ENCODE results near the gene BAZ2B.

The BAZ2B gene

GRCh38 chr2:159561786-159562185, 54.6 kb downstream of the BAZ2B start:
- Histone ChIP-seq H3K27me3 (replicated peaks in 2 of 5; ENCODE audit: control insufficient read depth in 4 of 5, insufficient read depth in 5 of 5, low read length in 4 of 5) (no peaks in the 10 kb centered on the region), H3K4me1 (ENCODE audit: control extremely low read depth in 1 of 4, control insufficient read depth in 4 of 4, insufficient read depth in 4 of 4, low read length in 3 of 4) (no peaks in the 10 kb centered on the region), H3K27ac (ENCODE audit: insufficient read depth in 1 of 2, low read depth in 1 of 2, low read length in 2 of 2, poor library complexity in 1 of 2, severe bottlenecking in 2 of 2) (no peak overlapping the region), H3K36me3 (ENCODE audit: control insufficient read depth in 4 of 4, insufficient read depth in 4 of 4, low read length in 3 of 4) (peaks cover 0 to 4% (median 3%) of the 10 kb centered on the region in 4 experiments), H3K9me3 (ENCODE audit: control extremely low read depth in 1 of 5, control insufficient read depth in 4 of 5, insufficient read depth in 2 of 5, low read depth in 1 of 5, low read length in 4 of 5) (peaks cover 0 to 3% (median 0%) of the 10 kb centered on the region in 5 experiments), H3K4me3 (ENCODE audit: control insufficient read depth in 1 of 7, extremely low read depth in 1 of 7, insufficient read depth in 4 of 7, low read depth in 2 of 7, low read length in 6 of 7) (no peak overlapping the region)
- WGBS (ENCODE audit: insufficient coverage): 80% methylated on average over 1 of the region's 2 CpGs
- CTCF ChIA-PET: interaction anchor here (0.7 to 1.7 kb wide), 3 partner anchors 11 to 111 kb away, joined by 3 to 9 read pairs (median 3); partner anchors contain the start of gene BAZ2B
- POLR2A ChIA-PET: interaction anchor here (0.6 kb wide), 1 partner anchor 142 kb away, joined by 3 read pairs; no protein-coding TSS in a partner anchor
- DNase-seq: no peak

- Histone ChIP-seq H3K36me3 (ENCODE audit: control insufficient read depth in 4 of 4, insufficient read depth in 4 of 4, low read length in 3 of 4) (peaks cover 0 to 4% (median 3%) of the 10 kb centered on the region in 4 experiments), H3K9me3 (ENCODE audit: control extremely low read depth in 1 of 5, control insufficient read depth in 4 of 5, insufficient read depth in 2 of 5, low read depth in 1 of 5, low read length in 4 of 5) (peaks cover 0 to 3% (median 0%) of the 10 kb centered on the region in 5 experiments), H3K27me3 (replicated peaks in 2 of 5; ENCODE audit: control insufficient read depth in 4 of 5, insufficient read depth in 5 of 5, low read length in 4 of 5) (no peaks in the 10 kb centered on the region), H3K4me3 (ENCODE audit: control insufficient read depth in 1 of 7, extremely low read depth in 1 of 7, insufficient read depth in 4 of 7, low read depth in 2 of 7, low read length in 6 of 7) (no peak overlapping the region), H3K27ac (ENCODE audit: insufficient read depth in 1 of 2, low read depth in 1 of 2, low read length in 2 of 2, poor library complexity in 1 of 2, severe bottlenecking in 2 of 2) (no peak overlapping the region), H3K4me1 (ENCODE audit: control extremely low read depth in 1 of 4, control insufficient read depth in 4 of 4, insufficient read depth in 4 of 4, low read length in 3 of 4) (no peaks in the 10 kb centered on the region)
- DNase-seq: peak in 1 of 3 donors; percentile 11
- ChIA-PET CTCF (interaction anchor here (0.6 to 1.7 kb wide), 4 partner anchors 10 to 112 kb away, joined by 3 to 9 read pairs (median 4); partner anchors contain the start of gene BAZ2B), POLR2A (no interaction called here)
Measured at GRCh38 chr2:159561242-159561641, 55.1 kb downstream of the BAZ2B start.

GRCh38 chr2:159559034-159559433, 57.3 kb downstream of the BAZ2B start:
- CTCF ChIA-PET: interaction anchor here (0.7 to 1.5 kb wide), 5 partner anchors 9 to 153 kb away, joined by 3 to 4 read pairs (median 3); partner anchors contain the start of gene MARCHF7
- H3K4me1 ChIP-seq (ENCODE audit: control extremely low read depth in 1 of 4, control insufficient read depth in 4 of 4, insufficient read depth in 4 of 4, low read length in 3 of 4): no peaks in the 10 kb centered on the region

GRCh38 chr2:159558479-159558878, 57.9 kb downstream of the BAZ2B start:
- H3K9me3 ChIP-seq (ENCODE audit: control extremely low read depth in 1 of 5, control insufficient read depth in 4 of 5, insufficient read depth in 2 of 5, low read depth in 1 of 5, low read length in 4 of 5): peaks cover 0 to 3% (median 0%) of the 10 kb centered on the region in 5 experiments
- 96% methylated on average over 4 of the region's 4 CpGs for WGBS (ENCODE audit: insufficient coverage)
- H3K27me3 ChIP-seq (replicated peaks in 2 of 5; ENCODE audit: control insufficient read depth in 4 of 5, insufficient read depth in 5 of 5, low read length in 4 of 5): no peaks in the 10 kb centered on the region
- no peak for DNase-seq
- ChIA-PET CTCF (interaction anchor here (0.7 to 1.5 kb wide), 7 partner anchors 8 to 122 kb away, joined by 3 to 5 read pairs (median 3); no protein-coding TSS in a partner anchor), POLR2A (no interaction called here)
- H3K27ac ChIP-seq (ENCODE audit: insufficient read depth in 1 of 2, low read depth in 1 of 2, low read length in 2 of 2, poor library complexity in 1 of 2, severe bottlenecking in 2 of 2): no peak overlapping the region
- H3K4me1 ChIP-seq (ENCODE audit: control extremely low read depth in 1 of 4, control insufficient read depth in 4 of 4, insufficient read depth in 4 of 4, low read length in 3 of 4): no peaks in the 10 kb centered on the region
- no peak overlapping the region for H3K4me3 ChIP-seq (ENCODE audit: control insufficient read depth in 1 of 7, extremely low read depth in 1 of 7, insufficient read depth in 4 of 7, low read depth in 2 of 7, low read length in 6 of 7)
- peaks cover 0 to 4% (median 1%) of the 10 kb centered on the region in 4 experiments for H3K36me3 ChIP-seq (ENCODE audit: control insufficient read depth in 4 of 4, insufficient read depth in 4 of 4, low read length in 3 of 4)

More at GRCh38 chr2:159559034-159559433, 57.3 kb downstream of the BAZ2B start:
- DNase-seq: no peak
- WGBS (ENCODE audit: insufficient coverage): 100% methylated on average over 3 of the region's 4 CpGs
- peaks cover 0 to 3% (median 0%) of the 10 kb centered on the region in 5 experiments for H3K9me3 ChIP-seq (ENCODE audit: control extremely low read depth in 1 of 5, control insufficient read depth in 4 of 5, insufficient read depth in 2 of 5, low read depth in 1 of 5, low read length in 4 of 5)
- no peak overlapping the region for H3K4me3 ChIP-seq (ENCODE audit: control insufficient read depth in 1 of 7, extremely low read depth in 1 of 7, insufficient read depth in 4 of 7, low read depth in 2 of 7, low read length in 6 of 7)
- no peak overlapping the region for H3K27ac ChIP-seq (ENCODE audit: insufficient read depth in 1 of 2, low read depth in 1 of 2, low read length in 2 of 2, poor library complexity in 1 of 2, severe bottlenecking in 2 of 2)
- POLR2A ChIA-PET: no interaction called here
- H3K27me3 ChIP-seq (replicated peaks in 2 of 5; ENCODE audit: control insufficient read depth in 4 of 5, insufficient read depth in 5 of 5, low read length in 4 of 5): no peaks in the 10 kb centered on the region
- H3K36me3 ChIP-seq (ENCODE audit: control insufficient read depth in 4 of 4, insufficient read depth in 4 of 4, low read length in 3 of 4): peaks cover 0 to 4% (median 1%) of the 10 kb centered on the region in 4 experiments

GRCh38 chr2:159557437-159558034, 58.8 kb downstream of the BAZ2B start:
- no peak overlapping the region for H3K27ac ChIP-seq (ENCODE audit: insufficient read depth in 1 of 2, low read depth in 1 of 2, low read length in 2 of 2, poor library complexity in 1 of 2, severe bottlenecking in 2 of 2)
- H3K4me3 ChIP-seq (ENCODE audit: control insufficient read depth in 1 of 7, extremely low read depth in 1 of 7, insufficient read depth in 4 of 7, low read depth in 2 of 7, low read length in 6 of 7): no peak overlapping the region
- CTCF ChIA-PET: interaction anchor here (0.7 to 1.5 kb wide), 21 partner anchors 9 to 250 kb away, joined by 3 to 7 read pairs (median 4); no protein-coding TSS in a partner anchor
- POLR2A ChIA-PET: no interaction called here
- peaks cover 0 to 3% (median 0%) of the 10 kb centered on the region in 5 experiments for H3K9me3 ChIP-seq (ENCODE audit: control extremely low read depth in 1 of 5, control insufficient read depth in 4 of 5, insufficient read depth in 2 of 5, low read depth in 1 of 5, low read length in 4 of 5)
- no peaks in the 10 kb centered on the region for H3K4me1 ChIP-seq (ENCODE audit: control extremely low read depth in 1 of 4, control insufficient read depth in 4 of 4, insufficient read depth in 4 of 4, low read length in 3 of 4)
- DNase-seq: peak; percentile 62 to 73 (median 70)
- H3K27me3 ChIP-seq (replicated peaks in 2 of 5; ENCODE audit: control insufficient read depth in 4 of 5, insufficient read depth in 5 of 5, low read length in 4 of 5): no peaks in the 10 kb centered on the region
- WGBS (ENCODE audit: insufficient coverage): 63% methylated on average over 4 of the region's 5 CpGs
- H3K36me3 ChIP-seq (ENCODE audit: control insufficient read depth in 4 of 4, insufficient read depth in 4 of 4, low read length in 3 of 4): peaks cover 0 to 4% (median 1%) of the 10 kb centered on the region in 4 experiments

- no CpG with 5 or more reads among the region's 4 CpGs for WGBS (ENCODE audit: insufficient coverage)
- CTCF ChIA-PET: interaction anchor here (0.5 to 2.0 kb wide), 4 partner anchors 13 to 387 kb away, joined by 3 to 7 read pairs (median 3); partner anchors contain the start of gene MARCHF7
- no peaks in the 10 kb centered on the region for H3K9me3 ChIP-seq (ENCODE audit: control extremely low read depth in 1 of 5, control insufficient read depth in 4 of 5, insufficient read depth in 2 of 5, low read depth in 1 of 5, low read length in 4 of 5)
- POLR2A ChIA-PET: no interaction called here
- H3K36me3 ChIP-seq (ENCODE audit: control insufficient read depth in 4 of 4, insufficient read depth in 4 of 4, low read length in 3 of 4): no peaks in the 10 kb centered on the region
- no peak overlapping the region for H3K4me3 ChIP-seq (ENCODE audit: control insufficient read depth in 1 of 7, extremely low read depth in 1 of 7, insufficient read depth in 4 of 7, low read depth in 2 of 7, low read length in 6 of 7)
- DNase-seq: peak; percentile 13 to 50 (median 31)
- no peak overlapping the region for H3K27ac ChIP-seq (ENCODE audit: insufficient read depth in 1 of 2, low read depth in 1 of 2, low read length in 2 of 2, poor library complexity in 1 of 2, severe bottlenecking in 2 of 2)
- H3K4me1 ChIP-seq (ENCODE audit: control extremely low read depth in 1 of 4, control insufficient read depth in 4 of 4, insufficient read depth in 4 of 4, low read length in 3 of 4): no peaks in the 10 kb centered on the region
- H3K27me3 ChIP-seq (replicated peaks in 2 of 5; ENCODE audit: control insufficient read depth in 4 of 5, insufficient read depth in 5 of 5, low read length in 4 of 5): no peaks in the 10 kb centered on the region
Measured at GRCh38 chr2:159555651-159556392, 60.5 kb downstream of the BAZ2B start.
